K562 (cell line): Measurements from ENCODE around the gene TFAP2E. TPM values are rescaled to one million over a fixed set of nuclear protein-coding genes. Genes with fewer than 3 reads are reported as not detected.

Source experiments
- ATAC-seq: fragments of 200-7000 bp; cut with Tn5 transposase; 3 replicates; pipeline ENCODE4 v1.9.1; 2020; ENCODE audit warnings: moderate library complexity
- BruUV-seq: library from RNA; stranded (reverse); fragments of 400-500 nt; replicated peaks from 2 replicates; lab custom pipeline; 2021; lab: Mats Ljungman, UMichigan
- CTCF ChIA-PET: fragments of 300-600 bp; formaldehyde crosslinking; extraction: SDS; loops from one replicate; lab custom pipeline; 2021; ENCODE audit warnings: low intra/inter-chr PET ratio; lab: Yijun Ruan, JAX
- POLR2A ChIA-PET: fragments of 300-600, 350-650 bp; sonication (Branson Sonifier 250); formaldehyde crosslinking; extraction: SDS; loops from one replicate; lab custom pipeline; 2021; ENCODE audit warnings: antibody characterized with exemption, inconsistent platforms; lab: Yijun Ruan, JAX
- DNase-seq, 4 experiments: peaks; one replicate each; pipeline versions ENCODE4 v3.0.0 to v3.0.0-alpha.2; 2011 to 2018; ENCODE audit warnings: low spot score in 3 of 4, mixed read lengths in 3 of 4; ENCODE audit errors: extremely low read depth in 1 of 4
- FAIRE-seq: peaks from 2 replicates; lab custom pipeline; 2011; peaks lifted over from hg19 to GRCh38; lab: Jason Lieb, UNC
- H2AFZ ChIP-seq: 2 replicates; pipeline ENCODE4 v1.6.0; 2011; ENCODE audit warnings: low read depth, low read length, control low read depth, inconsistent platforms
- H3K27ac ChIP-seq: fragments of 200-600 bp; 3 replicates; pipeline ENCODE4 v1.8.0; 2011; ENCODE audit warnings: low read depth, mild to moderate bottlenecking, control low read depth, inconsistent platforms, low read length, moderate library complexity, mixed read lengths; ENCODE audit errors: extremely low read depth
- H3K27me3 ChIP-seq, 2 experiments: fragments of 300-600 bp in 1 of 2; 2 replicates in 1 of 2; 3 replicates in 1 of 2; pipeline versions ENCODE4 v1.6.0 to v1.8.0; 2011; ENCODE audit warnings: inconsistent platforms in 2 of 2, low read length in 2 of 2, mild to moderate bottlenecking in 1 of 2, mixed read lengths in 1 of 2, moderate library complexity in 1 of 2; ENCODE audit not compliant: control insufficient read depth in 2 of 2, insufficient read depth in 2 of 2
- H3K36me3 ChIP-seq: fragments of 300-600 bp; 3 replicates; pipeline ENCODE4 v1.8.0; 2011; ENCODE audit warnings: mild to moderate bottlenecking, low read length, inconsistent platforms; ENCODE audit not compliant: control insufficient read depth, insufficient read depth
- H3K4me1 ChIP-seq, 2 experiments: fragments of 200-600 bp in 1 of 2; replicated peaks in 1 of 2; 2 replicates in 1 of 2; 3 replicates in 1 of 2; pipeline versions ENCODE4 v1.5.1 to v1.8.0; 2011; ENCODE audit warnings: inconsistent platforms in 2 of 2, low read length in 2 of 2, mild to moderate bottlenecking in 1 of 2, mixed read lengths in 1 of 2, moderate library complexity in 1 of 2; ENCODE audit not compliant: control insufficient read depth in 2 of 2, insufficient read depth in 2 of 2
- H3K4me2 ChIP-seq: 2 replicates; pipeline ENCODE4 v1.6.1; 2011; ENCODE audit warnings: low read length, control low read depth, inconsistent platforms, mixed read lengths; ENCODE audit not compliant: insufficient read depth
- H3K4me3 ChIP-seq: fragments of 200-600 bp; sonication (generic), shearing (Covaris generic); 2 replicates; pipeline ENCODE4 v1.5.1; 2016; ENCODE audit warnings: control low read depth, inconsistent platforms
- H3K79me2 ChIP-seq: fragments of 200-600 bp; 3 replicates; pipeline ENCODE4 v1.8.0; 2011; ENCODE audit warnings: low read length, inconsistent platforms; ENCODE audit not compliant: control insufficient read depth, insufficient read depth
- H3K9ac ChIP-seq, 2 experiments: 2 replicates each; pipeline versions ENCODE4 v1.6.0 to v1.6.1; 2011; ENCODE audit warnings: low read depth in 2 of 2, low read length in 2 of 2, control low read depth in 1 of 2, inconsistent platforms in 1 of 2, mild to moderate bottlenecking in 1 of 2, mixed read lengths in 1 of 2; ENCODE audit not compliant: insufficient read depth in 1 of 2
- H3K9me1 ChIP-seq: one replicate; pipeline ENCODE4 v1.6.0; 2011; ENCODE audit warnings: inconsistent platforms, mild to moderate bottlenecking, low read length, moderate library complexity; ENCODE audit not compliant: control insufficient read depth, insufficient read depth
- H3K9me3 ChIP-seq: replicated peaks from 2 replicates; pipeline ENCODE4 v1.5.1; 2011; ENCODE audit warnings: low read depth, low read length, inconsistent platforms; ENCODE audit not compliant: control insufficient read depth, insufficient read depth
- H4K20me1 ChIP-seq: replicated peaks from 2 replicates; pipeline ENCODE4 v1.6.1; 2011; ENCODE audit warnings: low read length, inconsistent platforms, mixed read lengths; ENCODE audit not compliant: control insufficient read depth, insufficient read depth
- CAMTA2 ChIP-seq: fragments of 250-450 bp; sonication (Bioruptor Pico); conservative IDR thresholded peaks from 2 replicates; pipeline ENCODE4 v1.5.1; 2022
- HNRNPLL ChIP-seq: fragments of 200-400 bp; formaldehyde crosslinking; IDR thresholded peaks from 2 replicates; pipeline ENCODE4 v1.6.1; 2017; ENCODE audit warnings: low read length, low read depth, mild to moderate bottlenecking; ENCODE audit not compliant: poor library complexity, severe bottlenecking
- MEIS2 ChIP-seq: fragments of 450-650 bp; IDR thresholded peaks from 2 replicates; pipeline ENCODE4 v1.6.1; 2014; ENCODE audit warnings: mild to moderate bottlenecking; ENCODE audit not compliant: partially characterized antibody
- PBX2 ChIP-seq, 2 experiments: IDR thresholded peaks in 1 of 2; conservative IDR thresholded peaks in 1 of 2; 2 replicates each; pipeline ENCODE4 v1.6.1; 2016; ENCODE audit warnings: low read depth in 2 of 2, mild to moderate bottlenecking in 1 of 2, missing compliant biosample characterization in 1 of 2, missing genetic modification characterization in 1 of 2, moderate library complexity in 1 of 2
- PKNOX1 ChIP-seq: fragments of 450-650 bp; IDR thresholded peaks from 2 replicates; pipeline ENCODE4 v1.6.1; 2016
- TOE1 ChIP-seq, 2 experiments: fragments of 450-650 bp in 1 of 2; sonication (generic) in 1 of 2; formaldehyde crosslinking in 1 of 2; IDR thresholded peaks; 2 replicates each; pipeline versions ENCODE4 v1.7.1 to v1.8.0; 2016 to 2022; ENCODE audit warnings: borderline replicate concordance in 2 of 2, mild to moderate bottlenecking in 2 of 2, antibody characterized with exemption in 1 of 2, inconsistent platforms in 1 of 2, low read depth in 1 of 2, missing genetic modification reagents in 1 of 2, moderate library complexity in 1 of 2
- ZNF584 ChIP-seq: fragments of 200-800 bp; sonication (Bioruptor generic); IDR thresholded peaks from 2 replicates; pipeline ENCODE4 v1.6.1; 2016; ENCODE audit warnings: low read depth, mild to moderate bottlenecking, missing genetic modification characterization, missing compliant biosample characterization
- WGBS: fragments of 100-300 bp; shearing (Covaris generic); methylation state at CpG from one replicate; pipeline ENCODE4 v1.1.6; 2016; ENCODE audit warnings: low coverage, mixed read lengths; ENCODE audit not compliant: insufficient coverage; ENCODE audit errors: missing lambda C conversion rate; 5-methylcytosine and 5-hydroxymethylcytosine counted together
- in situ Hi-C: fragments of 300-500 bp; cut with MboI; formaldehyde crosslinking; loops from 4 replicates; pipeline ENCODE4 v1.15.0; 2018; ENCODE audit warnings: inconsistent platforms, mixed read lengths
- intact Hi-C: fragments of 100-400 bp; cut with micrococcal nuclease; formaldehyde crosslinking; loops from 2 replicates; pipeline ENCODE4 v1.14.2; 2022
- polyA plus RNA-seq, 8 experiments: library from polyadenylated mRNA; depleted of rRNA in 4 of 8; stranded (reverse) in 5 of 8; unstranded in 3 of 8; fragments of >200 nt; fragmentation: Nextera tagmentation in 2 of 8; fragmentation: Illumina TruSeq in 1 of 8; extraction: Ambion mirVana in 2 of 8; extraction: Trizol in 1 of 8; gene quantifications; 2 replicates each; pipeline versions ENCODE4 v1.2.1 to v1.2.3, GENCODE V29; 2011 to 2014; ENCODE audit warnings: inconsistent platforms in 1 of 8, missing spikeins in 1 of 8
- total RNA-seq, 7 experiments: library from RNA; depleted of rRNA in 6 of 7; stranded (reverse); fragments of >200 nt in 6 of 7; fragmentation: Illumina TruSeq in 2 of 7; extraction: Trizol in 2 of 7; gene quantifications; 2 replicates each; pipeline versions ENCODE4 v1.2.1 to v1.2.3, GENCODE V29; 2011 to 2021; ENCODE audit warnings: low replicate concordance in 1 of 7

Gene TFAP2E
- total and polyA plus RNA-seq, 9 of the 15 experiments (the other 6 are each of a cell fraction or from before 2014, with no cell fraction given), result 0.03 to 0.11 (median 0.07) TPM; not detected in 4

- TF ChIP-seq PKNOX1, result peak; percentile 27; the same call in 1 of the 2 replicates
- TF ChIP-seq MEIS2, result peak; percentile 51
- no peak for TF ChIP-seq HNRNPLL
- TF ChIP-seq TOE1 (IDR thresholded peaks at IDR 0.05; ENCODE audit: borderline replicate concordance), result no peak
- no peak for TF ChIP-seq TOE1 (CRISPR knock-in tag; IDR thresholded peaks at IDR 0.05; ENCODE audit: borderline replicate concordance, low read depth)
- no peak for TF ChIP-seq CAMTA2 (CRISPR knock-in tag)
- TF ChIP-seq PBX2 (CRISPR knock-in tag; IDR thresholded peaks at IDR 0.05; ENCODE audit: low read depth), result no peak
- TF ChIP-seq PBX2 (tag; conservative IDR thresholded peaks at IDR 0.05; ENCODE audit: low read depth), result peak; percentile 65; the same call in 1 of the 2 replicates
- no peak for TF ChIP-seq ZNF584 (CRISPR knock-in tag)
- Histone ChIP-seq H3K27me3 (peaks cover 4 to 6% of the 10 kb centered on the region in 2 experiments; a peak in 1 of 5 replicates), H3K4me1 (peaks cover 0 to 7% of the 10 kb centered on the region in 2 experiments; a peak in 1 of 5 replicates), H3K9ac (no peak overlapping the region), H3K27ac (no peak overlapping the region), H2AFZ (no peak overlapping the region), H3K9me3 (no peaks in the 10 kb centered on the region), H3K36me3 (no peaks in the 10 kb centered on the region), H3K9me1 (no peaks in the 10 kb centered on the region), H3K79me2 (peaks cover 25% of the 10 kb centered on the region), H3K4me3 (no peak overlapping the region), H3K4me2 (no peak overlapping the region), H4K20me1 (no peaks in the 10 kb centered on the region)
- BruUV-seq, result no TSS peak
- FAIRE-seq (no peak), DNase-seq (no peak), ATAC-seq (no peak)
- CTCF ChIA-PET, result no interaction called here
- POLR2A ChIA-PET, result interaction anchor here (0.5 to 1.7 kb wide), 4 partner anchors 16 to 26 kb away, joined by 3 to 4 read pairs (median 3); no protein-coding TSS in a partner anchor
- WGBS, result 3% methylated on average over 2 of the region's 2 CpGs
- intact Hi-C loops (loop anchor here (5.0 kb wide), 1 partner anchor 73 kb away; the partner anchor contains the start of gene C1orf216), in situ Hi-C loops (no loop called here)
Observed at GRCh38 chr1:35644204-35644603, 71.1 kb downstream of the TFAP2E start.

Other genes starting within 250 kb of the TFAP2E start
- 22.7 and 26.9 TPM in 2 replicates for gene KIAA0319L, start 15.9 kb upstream of the TFAP2E start, total RNA-seq (2014; rRNA removed)
- gene KIAA0319L, start 15.9 kb upstream of the TFAP2E start, total RNA-seq (2014; rRNA removed; fragmentation: Illumina TruSeq; extraction: Trizol), result 29.3 and 30.2 TPM in 2 replicates
- 25.0 and 27.4 TPM in 2 replicates for gene KIAA0319L, start 15.9 kb upstream of the TFAP2E start, total RNA-seq (2015; rRNA removed; fragmentation: Illumina TruSeq; extraction: Trizol)
- gene KIAA0319L, start 15.9 kb upstream of the TFAP2E start, total RNA-seq (2021), result 32.7 and 33.2 TPM in 2 replicates
- 51.7 and 66.5 TPM in 2 replicates for gene KIAA0319L, start 15.9 kb upstream of the TFAP2E start, polyA plus RNA-seq (2011; rRNA removed)
- 32.2 and 40.1 TPM in 2 replicates for gene KIAA0319L, start 15.9 kb upstream of the TFAP2E start, polyA plus RNA-seq (2014; fragmentation: Illumina TruSeq; extraction: Trizol)
- 1 to 10 TPM; 2.4 to 5.9 TPM for gene KIAA0319L, start 15.9 kb upstream of the TFAP2E start, polyA plus RNA-seq (2014; fragmentation: Nextera tagmentation; extraction: Ambion mirVana)
- 23.4 and 28.5 TPM in 2 replicates for gene KIAA0319L, start 15.9 kb upstream of the TFAP2E start, polyA plus RNA-seq (2014; rRNA removed)
- gene NCDN, start 15.5 kb upstream of the TFAP2E start, total RNA-seq (2014; rRNA removed), result 16.4 and 20.4 TPM in 2 replicates
- 4.5 and 5.4 TPM in 2 replicates for gene NCDN, start 15.5 kb upstream of the TFAP2E start, total RNA-seq (2014; rRNA removed; fragmentation: Illumina TruSeq; extraction: Trizol)
- gene NCDN, start 15.5 kb upstream of the TFAP2E start, total RNA-seq (2015; rRNA removed; fragmentation: Illumina TruSeq; extraction: Trizol), result 10.7 and 13.3 TPM in 2 replicates
- gene NCDN, start 15.5 kb upstream of the TFAP2E start, total RNA-seq (2021), result 33.5 and 35.1 TPM in 2 replicates
- 8.1 and 14.6 TPM in 2 replicates for gene NCDN, start 15.5 kb upstream of the TFAP2E start, polyA plus RNA-seq (2011; rRNA removed)
- gene NCDN, start 15.5 kb upstream of the TFAP2E start, polyA plus RNA-seq (2014; fragmentation: Illumina TruSeq; extraction: Trizol), result 16.0 and 26.9 TPM in 2 replicates
- gene NCDN, start 15.5 kb upstream of the TFAP2E start, polyA plus RNA-seq (2014; fragmentation: Nextera tagmentation; extraction: Ambion mirVana), result 1 to 10 TPM; 1.9 to 2.6 TPM
- gene NCDN, start 15.5 kb upstream of the TFAP2E start, polyA plus RNA-seq (2014; rRNA removed), result 20.0 and 24.8 TPM in 2 replicates
- 71.7 and 103 TPM in 2 replicates for gene PSMB2, start 68.2 kb downstream of the TFAP2E start, total RNA-seq (2014; rRNA removed)
- gene PSMB2, start 68.2 kb downstream of the TFAP2E start, total RNA-seq (2014; rRNA removed; fragmentation: Illumina TruSeq; extraction: Trizol), result 144 and 145 TPM in 2 replicates
- 140 and 155 TPM in 2 replicates for gene PSMB2, start 68.2 kb downstream of the TFAP2E start, total RNA-seq (2015; rRNA removed; fragmentation: Illumina TruSeq; extraction: Trizol)
- 231 and 235 TPM in 2 replicates for gene PSMB2, start 68.2 kb downstream of the TFAP2E start, total RNA-seq (2021)
- 165 and 171 TPM in 2 replicates for gene PSMB2, start 68.2 kb downstream of the TFAP2E start, polyA plus RNA-seq (2011; rRNA removed)
- gene PSMB2, start 68.2 kb downstream of the TFAP2E start, polyA plus RNA-seq (2014; fragmentation: Illumina TruSeq; extraction: Trizol), result 283 and 321 TPM in 2 replicates
- 100 to 1,000 TPM; 499 to 543 TPM for gene PSMB2, start 68.2 kb downstream of the TFAP2E start, polyA plus RNA-seq (2014; fragmentation: Nextera tagmentation; extraction: Ambion mirVana)
- 150 and 162 TPM in 2 replicates for gene PSMB2, start 68.2 kb downstream of the TFAP2E start, polyA plus RNA-seq (2014; rRNA removed)
- gene C1orf216, start 145.6 kb downstream of the TFAP2E start, total RNA-seq (2014; rRNA removed), result 15.4 and 16.0 TPM in 2 replicates
- gene C1orf216, start 145.6 kb downstream of the TFAP2E start, total RNA-seq (2014; rRNA removed; fragmentation: Illumina TruSeq; extraction: Trizol), result 15.0 and 16.4 TPM in 2 replicates
- 12.8 and 13.1 TPM in 2 replicates for gene C1orf216, start 145.6 kb downstream of the TFAP2E start, total RNA-seq (2015; rRNA removed; fragmentation: Illumina TruSeq; extraction: Trizol)
- 15.1 and 19.0 TPM in 2 replicates for gene C1orf216, start 145.6 kb downstream of the TFAP2E start, total RNA-seq (2021)
- gene C1orf216, start 145.6 kb downstream of the TFAP2E start, polyA plus RNA-seq (2011; rRNA removed), result 20.8 and 25.1 TPM in 2 replicates
- 12.4 and 15.7 TPM in 2 replicates for gene C1orf216, start 145.6 kb downstream of the TFAP2E start, polyA plus RNA-seq (2014; fragmentation: Illumina TruSeq; extraction: Trizol)
- 1 to 10 TPM; 3.4 to 4.7 TPM for gene C1orf216, start 145.6 kb downstream of the TFAP2E start, polyA plus RNA-seq (2014; fragmentation: Nextera tagmentation; extraction: Ambion mirVana)
- gene C1orf216, start 145.6 kb downstream of the TFAP2E start, polyA plus RNA-seq (2014; rRNA removed), result 20.3 and 20.5 TPM in 2 replicates
- 42.7 and 48.9 TPM in 2 replicates for gene CLSPN, start 196.7 kb downstream of the TFAP2E start, total RNA-seq (2014; rRNA removed)
- 81.8 and 86.4 TPM in 2 replicates for gene CLSPN, start 196.7 kb downstream of the TFAP2E start, total RNA-seq (2014; rRNA removed; fragmentation: Illumina TruSeq; extraction: Trizol)
- 88.4 and 98.5 TPM in 2 replicates for gene CLSPN, start 196.7 kb downstream of the TFAP2E start, total RNA-seq (2015; rRNA removed; fragmentation: Illumina TruSeq; extraction: Trizol)
- gene CLSPN, start 196.7 kb downstream of the TFAP2E start, total RNA-seq (2021), result 61.1 and 63.9 TPM in 2 replicates
- gene CLSPN, start 196.7 kb downstream of the TFAP2E start, polyA plus RNA-seq (2011; rRNA removed), result 30.4 and 41.0 TPM in 2 replicates
- 60.2 and 65.7 TPM in 2 replicates for gene CLSPN, start 196.7 kb downstream of the TFAP2E start, polyA plus RNA-seq (2014; fragmentation: Illumina TruSeq; extraction: Trizol)
- gene CLSPN, start 196.7 kb downstream of the TFAP2E start, polyA plus RNA-seq (2014; fragmentation: Nextera tagmentation; extraction: Ambion mirVana), result 10 to 100 TPM; 23.1 to 27.0 TPM
- gene CLSPN, start 196.7 kb downstream of the TFAP2E start, polyA plus RNA-seq (2014; rRNA removed), result 49.2 and 49.6 TPM in 2 replicates
- gene AGO4, start 234.7 kb downstream of the TFAP2E start, total RNA-seq (2014; rRNA removed), result 4.5 and 6.8 TPM in 2 replicates
- gene AGO4, start 234.7 kb downstream of the TFAP2E start, total RNA-seq (2014; rRNA removed; fragmentation: Illumina TruSeq; extraction: Trizol), result 10.5 and 10.7 TPM in 2 replicates
- gene AGO4, start 234.7 kb downstream of the TFAP2E start, total RNA-seq (2015; rRNA removed; fragmentation: Illumina TruSeq; extraction: Trizol), result 6.1 and 6.4 TPM in 2 replicates
- gene AGO4, start 234.7 kb downstream of the TFAP2E start, total RNA-seq (2021), result 6.8 and 8.5 TPM in 2 replicates
- gene AGO4, start 234.7 kb downstream of the TFAP2E start, polyA plus RNA-seq (2011; rRNA removed), result 9.3 and 11.6 TPM in 2 replicates
- 8.8 and 13.4 TPM in 2 replicates for gene AGO4, start 234.7 kb downstream of the TFAP2E start, polyA plus RNA-seq (2014; fragmentation: Illumina TruSeq; extraction: Trizol)
- 1 to 10 TPM; 1.3 to 2.2 TPM for gene AGO4, start 234.7 kb downstream of the TFAP2E start, polyA plus RNA-seq (2014; fragmentation: Nextera tagmentation; extraction: Ambion mirVana)
- gene AGO4, start 234.7 kb downstream of the TFAP2E start, polyA plus RNA-seq (2014; rRNA removed), result 6.5 and 8.1 TPM in 2 replicates